Posterior cingulate gyrus (tissue), 11 donors: ENCODE measurements around the gene CAT.

Experiments
- DNase-seq, 10 donors: peaks; one replicate each; pipeline versions ENCODE4 v3.0.0 to v3.0.0-alpha.2; 2020 to 2021; ENCODE audit warnings: mixed read lengths in 3 of 10
- intact Hi-C: fragments of 100-400 bp; cut with DNase I; formaldehyde crosslinking; loops from one replicate; pipeline ENCODE4 v1.15.1; 2023

The CAT gene

DNA sequence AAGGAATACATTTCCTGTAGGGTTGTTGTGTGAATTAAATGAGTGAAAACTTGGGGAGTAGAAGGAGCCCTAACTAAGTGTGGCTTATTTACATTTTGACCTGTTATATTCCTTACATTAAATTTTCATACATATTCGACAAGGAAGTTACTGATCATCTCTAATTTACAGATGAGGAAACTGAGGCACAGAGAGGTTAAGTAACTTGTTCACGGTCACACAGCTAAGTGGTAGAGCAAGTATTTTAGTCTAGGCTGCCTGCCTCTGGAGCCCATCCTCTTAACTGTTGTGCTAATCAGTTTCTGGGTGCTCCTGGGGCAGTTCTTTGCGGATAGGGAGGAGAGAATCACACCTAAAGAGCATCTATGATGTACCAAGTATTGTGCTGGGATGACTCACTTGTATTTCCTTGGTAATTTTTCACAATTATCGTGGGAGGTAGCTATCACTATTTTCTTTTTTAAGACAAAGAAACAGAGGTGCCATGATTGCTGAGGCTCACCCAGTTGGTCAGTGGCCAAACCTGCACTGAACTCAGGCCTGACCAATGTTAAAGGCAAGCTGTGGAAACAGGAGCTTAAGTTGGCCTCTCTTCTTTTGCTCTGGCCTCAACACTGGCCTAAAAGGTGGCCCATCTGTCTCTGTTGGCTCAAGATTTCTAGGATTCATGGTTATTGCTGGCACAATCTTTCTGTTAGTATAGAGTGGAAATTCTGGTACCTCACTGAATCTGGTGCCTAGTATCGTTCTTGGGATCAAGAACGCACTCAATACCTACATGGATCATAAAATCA is 77.7 kb downstream of the CAT start:
- intact Hi-C loops: no loop called here
- no peak for DNase-seq

GRCh38 chr11:34519595-34520235 is 81.0 kb downstream of the CAT start:
- intact Hi-C loops: no loop called here
- no peak for DNase-seq

GRCh38 chr11:34521265-34521664 is 82.5 kb downstream of the CAT start:
- intact Hi-C loops: no loop called here
- no peak for DNase-seq
